Upper lobe of left lung (tissue), 4 donors: ENCODE data around the gene MTSS2.

Source experiments
- CTCF ChIP-seq, 6 experiments: fragments of 450-650 bp in 4 of 6; fragments of 200-600 bp in 2 of 6; sonication (generic) in 2 of 6; IDR thresholded peaks; one replicate each; pipeline ENCODE4 v1.5.1; 2016 to 2019; ENCODE audit warnings: antibody characterized with exemption in 6 of 6
- POLR2A ChIP-seq, 4 donors: fragments of 450-650 bp; IDR thresholded peaks; one replicate each; pipeline ENCODE4 v1.5.1; 2016 to 2017; ENCODE audit warnings: antibody characterized with exemption in 4 of 4, mild to moderate bottlenecking in 2 of 4
- POLR2AphosphoS5 ChIP-seq, 2 donors: sonication (generic); formaldehyde crosslinking; IDR thresholded peaks; one replicate each; pipeline ENCODE4 v1.5.1; 2017; ENCODE audit warnings: antibody characterized with exemption in 2 of 2

- no peak for TF ChIP-seq CTCF (IDR thresholded peaks at IDR 0.05)
- no peak for TF ChIP-seq POLR2A (IDR thresholded peaks at IDR 0.05)
- no peak for TF ChIP-seq POLR2AphosphoS5 (IDR thresholded peaks at IDR 0.05)
These were observed 26.5 kb upstream of the MTSS2 start for GRCh38 chr16:70712359-70712758.
